RWPE2 (cell line): ENCODE results near the gene CXCL14.
"Not testable (repeated sequence)": the region's sequence is repeated elsewhere in the genome, so short reads cannot be mapped to it uniquely, and the experiment has no call there.

Experiments
- ATAC-seq: fragments of 200-7000 bp; cut with Tn5 transposase; 3 replicates; pipeline ENCODE4 v1.9.1; 2021; ENCODE audit warnings: low read depth
- DNase-seq: peaks from one replicate; pipeline ENCODE4 v3.0.0-alpha.2; 2020; ENCODE audit warnings: low spot score
- H3K27ac ChIP-seq: fragments of 450-650 bp; 2 replicates; pipeline ENCODE4 v1.5.1; 2017; ENCODE audit warnings: mild to moderate bottlenecking; ENCODE audit not compliant: poor library complexity, severe bottlenecking
- H3K27me3 ChIP-seq: fragments of 250-450 bp; sonication (Bioruptor Pico); 2 replicates; pipeline ENCODE4 v1.5.1; 2021; ENCODE audit warnings: mild to moderate bottlenecking, moderate library complexity; ENCODE audit not compliant: insufficient read depth, poor library complexity, severe bottlenecking
- H3K36me3 ChIP-seq: fragments of 250-450 bp; sonication (Bioruptor Pico); 2 replicates; pipeline ENCODE4 v1.5.1; 2020; ENCODE audit warnings: low read depth, mild to moderate bottlenecking, moderate library complexity
- H3K4me1 ChIP-seq: fragments of 250-450 bp; sonication (Bioruptor Pico); 2 replicates; pipeline ENCODE4 v1.5.1; 2021; ENCODE audit warnings: mild to moderate bottlenecking, moderate library complexity; ENCODE audit not compliant: insufficient read depth, poor library complexity, severe bottlenecking
- H3K4me3 ChIP-seq: fragments of 250-450 bp; sonication (Bioruptor Pico); 2 replicates; pipeline ENCODE4 v1.5.1; 2021; ENCODE audit warnings: mild to moderate bottlenecking, moderate library complexity; ENCODE audit not compliant: severe bottlenecking
- H3K9me3 ChIP-seq: fragments of 250-450 bp; sonication (Bioruptor Pico); 2 replicates; pipeline ENCODE4 v1.5.1; 2021; ENCODE audit warnings: mild to moderate bottlenecking, moderate library complexity; ENCODE audit not compliant: severe bottlenecking
- TF ChIP-seq, protein P1 (sequence below): fragments of 450-650 bp; IDR thresholded peaks from one replicate; pipeline ENCODE4 v1.5.1; 2017; ENCODE audit warnings: mild to moderate bottlenecking, moderate library complexity; ENCODE audit not compliant: poor library complexity, severe bottlenecking

The CXCL14 gene

DNA sequence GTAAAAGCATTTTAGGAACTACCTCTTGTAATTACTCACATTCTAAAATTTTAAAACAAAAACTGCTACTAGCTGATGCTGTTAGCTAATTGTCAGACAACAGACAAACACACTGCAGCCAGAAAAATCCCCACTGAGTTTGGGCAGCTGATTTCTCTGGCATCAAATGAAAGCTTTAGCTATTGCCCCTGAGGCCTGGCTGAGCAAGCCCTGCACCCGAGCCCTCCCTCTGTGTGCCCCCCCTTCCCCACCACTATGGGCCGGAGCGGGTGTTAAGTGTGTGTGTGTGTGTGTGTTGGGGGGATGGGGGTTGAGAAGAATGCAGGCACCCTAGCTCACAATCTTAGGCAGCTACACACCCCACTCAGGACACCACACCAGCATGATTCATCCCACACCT lies 45.5 kb downstream of the CXCL14 start:
- Histone ChIP-seq H3K27me3 (peaks cover 48% of the 10 kb centered on the region), H3K27ac (no peak overlapping the region), H3K36me3 (no peaks in the 10 kb centered on the region), H3K4me1 (no peaks in the 10 kb centered on the region), H3K4me3 (no peak overlapping the region), H3K9me3 (no peaks in the 10 kb centered on the region)
- TF ChIP-seq, protein P1, sequence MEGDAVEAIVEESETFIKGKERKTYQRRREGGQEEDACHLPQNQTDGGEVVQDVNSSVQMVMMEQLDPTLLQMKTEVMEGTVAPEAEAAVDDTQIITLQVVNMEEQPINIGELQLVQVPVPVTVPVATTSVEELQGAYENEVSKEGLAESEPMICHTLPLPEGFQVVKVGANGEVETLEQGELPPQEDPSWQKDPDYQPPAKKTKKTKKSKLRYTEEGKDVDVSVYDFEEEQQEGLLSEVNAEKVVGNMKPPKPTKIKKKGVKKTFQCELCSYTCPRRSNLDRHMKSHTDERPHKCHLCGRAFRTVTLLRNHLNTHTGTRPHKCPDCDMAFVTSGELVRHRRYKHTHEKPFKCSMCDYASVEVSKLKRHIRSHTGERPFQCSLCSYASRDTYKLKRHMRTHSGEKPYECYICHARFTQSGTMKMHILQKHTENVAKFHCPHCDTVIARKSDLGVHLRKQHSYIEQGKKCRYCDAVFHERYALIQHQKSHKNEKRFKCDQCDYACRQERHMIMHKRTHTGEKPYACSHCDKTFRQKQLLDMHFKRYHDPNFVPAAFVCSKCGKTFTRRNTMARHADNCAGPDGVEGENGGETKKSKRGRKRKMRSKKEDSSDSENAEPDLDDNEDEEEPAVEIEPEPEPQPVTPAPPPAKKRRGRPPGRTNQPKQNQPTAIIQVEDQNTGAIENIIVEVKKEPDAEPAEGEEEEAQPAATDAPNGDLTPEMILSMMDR: no peak
- DNase-seq (peak; percentile 39), ATAC-seq (no peak)

DNA sequence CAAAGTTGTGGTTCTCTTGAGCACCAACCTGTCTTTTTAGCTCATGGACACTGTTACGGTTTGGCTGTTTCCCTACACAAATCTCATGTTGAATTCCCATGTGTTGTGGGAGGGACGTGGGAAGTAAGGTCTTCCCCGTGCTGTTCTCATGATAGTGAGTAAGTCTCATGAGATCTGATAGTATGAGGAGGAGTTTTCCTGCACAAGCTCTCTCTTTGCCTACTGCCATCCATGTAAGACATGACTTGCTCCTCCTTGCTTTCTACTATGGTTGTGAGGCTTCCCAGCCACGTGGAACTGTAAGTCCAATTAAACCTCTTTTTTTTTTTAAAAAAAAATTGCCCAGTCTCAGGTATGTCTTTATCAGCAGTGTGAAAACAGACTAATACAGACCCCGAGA lies 49.2 kb downstream of the CXCL14 start:
- not testable (repeated sequence) for H3K36me3 ChIP-seq, H3K4me1 ChIP-seq, DNase-seq, ATAC-seq, H3K9me3 ChIP-seq, H3K27ac ChIP-seq, H3K4me3 ChIP-seq
- H3K27me3 ChIP-seq: peaks cover 14% of the 10 kb centered on the region

DNA sequence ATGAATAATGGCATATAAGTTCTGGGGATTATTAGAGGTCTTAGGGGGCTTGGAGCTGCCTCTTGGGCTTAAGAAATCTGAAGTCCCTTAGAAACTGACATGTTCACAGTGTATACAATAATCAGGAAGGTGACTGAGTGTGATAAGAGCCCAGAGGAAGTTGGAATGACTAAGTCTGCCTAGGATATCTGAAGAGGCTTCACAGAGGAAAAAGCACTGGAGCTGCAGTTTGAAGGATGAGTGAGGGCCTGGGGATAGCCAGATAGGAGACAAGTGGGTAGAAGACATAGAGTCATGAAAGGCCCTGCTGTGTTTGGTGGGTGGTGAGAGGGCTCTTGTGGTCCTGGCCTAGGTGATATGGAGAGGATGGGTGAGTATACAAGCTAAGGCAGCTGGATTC lies 51.9 kb downstream of the CXCL14 start:
- H3K27ac ChIP-seq: no peak overlapping the region

DNA sequence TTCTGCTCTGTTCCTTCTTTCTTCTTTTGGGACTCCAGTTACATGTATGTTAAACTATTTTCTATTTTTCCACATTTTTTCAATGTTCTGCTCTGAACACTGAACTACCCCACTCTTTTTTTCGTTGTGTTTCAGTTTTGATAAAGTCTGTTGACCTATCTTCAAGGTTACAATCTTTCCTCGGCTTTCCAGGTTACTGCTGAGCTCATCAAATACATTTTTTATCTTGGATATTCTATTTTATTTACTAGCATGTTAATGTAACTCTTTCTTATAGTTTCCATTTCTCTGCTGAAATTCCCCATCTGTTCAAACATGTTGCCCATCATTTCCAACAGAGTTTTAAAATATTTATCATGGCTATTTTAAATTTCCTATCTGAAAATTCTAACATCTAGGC lies 56.8 kb downstream of the CXCL14 start:
- Histone ChIP-seq H3K4me3 (no peak overlapping the region), H3K27ac (no peak overlapping the region), H3K36me3 (no peaks in the 10 kb centered on the region), H3K27me3 (no peaks in the 10 kb centered on the region), H3K9me3 (no peaks in the 10 kb centered on the region), H3K4me1 (no peaks in the 10 kb centered on the region)
- TF ChIP-seq, protein P1: no peak
- DNase-seq (no peak), ATAC-seq (no peak)

More for the DNA sequence above, 51.9 kb downstream of the CXCL14 start:
- Histone ChIP-seq H3K4me1 (no peaks in the 10 kb centered on the region), H3K36me3 (no peaks in the 10 kb centered on the region), H3K27me3 (no peaks in the 10 kb centered on the region), H3K9me3 (no peaks in the 10 kb centered on the region), H3K4me3 (no peak overlapping the region)
- DNase-seq (peak; percentile 5), ATAC-seq (0 out of 3 replicates have a peak, but pooled peaks have one; percentile 38)
- TF ChIP-seq, protein P1: no peak
